IMR-90 (cell line): ENCODE measurements around the gene RORB. TPM values are rescaled to one million over a fixed set of nuclear protein-coding genes. Genes with fewer than 3 reads are reported as not detected.
A peak's percentile ranks its signal among the peaks of the same experiment; 100 is the strongest.

Source experiments
- ATAC-seq: fragments of 200-7000 bp; cut with Tn5 transposase; 2 replicates; pipeline ENCODE4 v1.9.1; 2020; ENCODE audit warnings: low read depth, mild to moderate bottlenecking, moderate library complexity
- BruUV-seq: library from RNA; stranded (reverse); fragments of 400-500 nt; replicated peaks from 2 replicates; lab custom pipeline; 2021; lab: Mats Ljungman, UMichigan
- CTCF ChIA-PET: fragments of 300-600 bp; formaldehyde crosslinking; extraction: SDS; loops from one replicate; lab custom pipeline; 2021; ENCODE audit warnings: antibody characterized with exemption; lab: Yijun Ruan, JAX
- POLR2A ChIA-PET: fragments of 300-600 bp; sonication (Branson Sonifier 250); formaldehyde crosslinking; loops from one replicate; lab custom pipeline; 2022; ENCODE audit warnings: antibody characterized with exemption; ENCODE audit not compliant: unreplicated experiment; lab: Charles Lee
- DNase-seq: peaks from one replicate; pipeline ENCODE4 v3.0.0; 2013
- H2AFZ ChIP-seq: replicated peaks from 2 replicates; pipeline ENCODE3; 2013; ENCODE audit warnings: low read length, mild to moderate bottlenecking; ENCODE audit not compliant: poor library complexity
- H2AK5ac ChIP-seq: 2 replicates; pipeline ENCODE4 v1.6.1; 2013; ENCODE audit warnings: low read depth, low read length, inconsistent platforms
- H2AK9ac ChIP-seq: replicated peaks from 2 replicates; pipeline ENCODE3; 2013; ENCODE audit warnings: mild to moderate bottlenecking, low read depth, low read length, moderate library complexity; ENCODE audit not compliant: poor library complexity
- H2BK120ac ChIP-seq: 2 replicates; pipeline ENCODE4 v1.6.1; 2013; ENCODE audit warnings: low read depth, low read length, inconsistent platforms
- H2BK15ac ChIP-seq: 3 replicates; pipeline ENCODE4 v1.6.1; 2013; ENCODE audit warnings: low read depth, low read length, inconsistent platforms
- H2BK20ac ChIP-seq: 2 replicates; pipeline ENCODE4 v1.6.1; 2013; ENCODE audit warnings: low read depth, mild to moderate bottlenecking, inconsistent platforms, low read length, moderate library complexity
- H2BK5ac ChIP-seq: 2 replicates; pipeline ENCODE4 v1.6.1; 2013; ENCODE audit warnings: mild to moderate bottlenecking, low read depth, low read length, inconsistent platforms; ENCODE audit not compliant: poor library complexity, severe bottlenecking
- H3K14ac ChIP-seq: replicated peaks from 2 replicates; pipeline ENCODE4 v1.6.1; 2013; ENCODE audit warnings: low read depth, low read length, inconsistent platforms
- H3K18ac ChIP-seq: 2 replicates; pipeline ENCODE4 v1.6.1; 2013; ENCODE audit warnings: low read depth, low read length, control low read depth
- H3K23ac ChIP-seq: 2 replicates; pipeline ENCODE4 v1.6.1; 2013; ENCODE audit warnings: low read depth, low read length, inconsistent platforms
- H3K27ac ChIP-seq: 2 replicates; pipeline ENCODE4 v1.5.1; 2013; ENCODE audit warnings: mild to moderate bottlenecking, control low read depth, low read length; ENCODE audit not compliant: insufficient read depth
- H3K27me3 ChIP-seq: 2 replicates; pipeline ENCODE4 v1.6.1; 2013; ENCODE audit warnings: low read length; ENCODE audit not compliant: control insufficient read depth, insufficient read depth
- H3K36me3 ChIP-seq: 2 replicates; pipeline ENCODE4 v1.6.1; 2013; ENCODE audit warnings: low read length, mixed read lengths; ENCODE audit not compliant: control insufficient read depth, insufficient read depth
- H3K4ac ChIP-seq: 2 replicates; pipeline ENCODE4 v1.6.1; 2013; ENCODE audit warnings: low read depth, low read length, inconsistent platforms
- H3K4me1 ChIP-seq: 2 replicates; pipeline ENCODE4 v1.6.1; 2013; ENCODE audit warnings: low read length, mixed read lengths; ENCODE audit not compliant: control insufficient read depth, insufficient read depth
- H3K4me2 ChIP-seq: 2 replicates; pipeline ENCODE4 v1.6.1; 2013; ENCODE audit warnings: low read depth, mild to moderate bottlenecking, control low read depth, low read length, moderate library complexity
- H3K4me3 ChIP-seq: 2 replicates; pipeline ENCODE4 v1.5.1; 2013; ENCODE audit warnings: low read depth, mild to moderate bottlenecking, control low read depth, low read length, moderate library complexity; ENCODE audit not compliant: insufficient read depth
- H3K56ac ChIP-seq: 2 replicates; pipeline ENCODE4 v1.6.1; 2013; ENCODE audit warnings: low read length, inconsistent platforms; ENCODE audit not compliant: insufficient read depth; ENCODE audit errors: extremely low read depth
- H3K79me1 ChIP-seq, 2 experiments: 2 replicates each; pipeline ENCODE4 v1.6.1; 2013; ENCODE audit warnings: low read length in 2 of 2, inconsistent platforms in 1 of 2, low read depth in 1 of 2
- H3K9ac ChIP-seq: 2 replicates; pipeline ENCODE4 v1.6.1; 2013; ENCODE audit warnings: low read depth, low read length, control low read depth
- H3K9me1 ChIP-seq: 2 replicates; pipeline ENCODE4 v1.6.1; 2013; ENCODE audit warnings: low read length, inconsistent platforms; ENCODE audit not compliant: insufficient read depth
- H3K9me3 ChIP-seq: 2 replicates; pipeline ENCODE4 v1.6.1; 2013; ENCODE audit warnings: low read length; ENCODE audit not compliant: control insufficient read depth, insufficient read depth
- H4K20me1 ChIP-seq: 2 replicates; pipeline ENCODE4 v1.6.1; 2013; ENCODE audit warnings: low read length, inconsistent platforms; ENCODE audit not compliant: insufficient read depth
- H4K5ac ChIP-seq: 2 replicates; pipeline ENCODE4 v1.6.1; 2013; ENCODE audit warnings: mild to moderate bottlenecking, low read depth, low read length, control low read depth
- H4K8ac ChIP-seq, 2 experiments: 2 replicates each; pipeline ENCODE4 v1.6.1; 2013; ENCODE audit warnings: low read depth in 2 of 2, low read length in 2 of 2, control low read depth in 1 of 2, inconsistent platforms in 1 of 2
- H4K91ac ChIP-seq: 2 replicates; pipeline ENCODE4 v1.6.1; 2013; ENCODE audit warnings: low read depth, low read length, inconsistent platforms; ENCODE audit not compliant: insufficient read depth
- CHD1 ChIP-seq: IDR thresholded peaks from 2 replicates; pipeline ENCODE4 v1.6.1; 2012; ENCODE audit warnings: low read depth, low read length, improper control_type of control experiment
- CTCF ChIP-seq: conservative IDR thresholded peaks from 2 replicates; pipeline ENCODE4 v1.5.1; 2012; ENCODE audit warnings: mild to moderate bottlenecking, low read depth, low read length, improper control_type of control experiment
- FOS ChIP-seq: fragments of 150-350 bp; IDR thresholded peaks from 2 replicates; pipeline ENCODE4 v1.6.1; 2016; ENCODE audit warnings: low read depth, low read length
- MXI1 ChIP-seq: IDR thresholded peaks from 2 replicates; pipeline ENCODE4 v1.6.1; 2012; ENCODE audit warnings: low read depth, mild to moderate bottlenecking, low read length, moderate library complexity, borderline replicate concordance
- NFE2L2 ChIP-seq: fragments of 150-350 bp; IDR thresholded peaks from 2 replicates; pipeline ENCODE4 v1.6.1; 2016; ENCODE audit warnings: low read depth, mild to moderate bottlenecking, low read length
- POLR2A ChIP-seq: IDR thresholded peaks from 2 replicates; pipeline ENCODE4 v1.6.1; 2012; ENCODE audit warnings: mild to moderate bottlenecking, low read depth, low read length
- RAD21 ChIP-seq: IDR thresholded peaks from 2 replicates; pipeline ENCODE4 v1.6.1; 2012; ENCODE audit warnings: low read length, improper control_type of control experiment
- RCOR1 ChIP-seq: IDR thresholded peaks from 2 replicates; pipeline ENCODE4 v1.6.1; 2012; ENCODE audit warnings: mild to moderate bottlenecking, low read length, improper control_type of control experiment; ENCODE audit not compliant: insufficient replicate concordance
- SMC3 ChIP-seq: fragments of 150-350 bp; IDR thresholded peaks from 2 replicates; pipeline ENCODE4 v1.6.1; 2016; ENCODE audit warnings: low read depth, mild to moderate bottlenecking, antibody characterized with exemption, low read length, moderate library complexity
- WGBS, 2 experiments: methylation state at CpG; one replicate each; pipeline versions ENCODE4 v1.1.5 to v1.1.7; 2013; ENCODE audit warnings: missing lambda C conversion rate in 2 of 2; ENCODE audit not compliant: insufficient read length in 1 of 2; ENCODE audit errors: extremely low coverage in 2 of 2; 5-methylcytosine and 5-hydroxymethylcytosine counted together
- dilution Hi-C: fragments of 300-500 bp; cut with HindIII; formaldehyde crosslinking; loops from one replicate; pipeline ENCODE4 v1.14.3; 2018; ENCODE audit warnings: low sequenced_read_pairs; ENCODE audit not compliant: unreplicated experiment
- in situ Hi-C: fragments of 300-500 bp; cut with MboI; formaldehyde crosslinking; loops from 3 replicates; pipeline ENCODE4 v1.14.3; 2019; ENCODE audit warnings: low sequenced_read_pairs, inconsistent platforms, mixed read lengths
- intact Hi-C: fragments of 100-400 bp; cut with micrococcal nuclease; formaldehyde crosslinking; loops from 2 replicates; pipeline ENCODE4 v1.10.0; 2022
- polyA plus RNA-seq, 3 experiments: library from polyadenylated mRNA; depleted of rRNA; stranded (reverse); fragments of >200 nt; gene quantifications; 2 replicates each; pipeline ENCODE4 v1.2.3, GENCODE V29; 2012; ENCODE audit warnings: low replicate concordance in 1 of 3
- total RNA-seq: library from RNA; depleted of rRNA; stranded (reverse); fragments of >200 nt; gene quantifications from 2 replicates; pipeline ENCODE4 v1.2.3, GENCODE V29; 2012
- TF ChIP-seq, protein P1 (sequence below): fragments of 150-350 bp; IDR thresholded peaks from 2 replicates; pipeline ENCODE4 v1.6.1; 2016; ENCODE audit warnings: low read depth, mild to moderate bottlenecking, low read length, moderate library complexity, borderline replicate concordance

Gene RORB
- total and polyA plus RNA-seq, 2 of the 4 experiments (the other 2 are of a cell fraction): not detected

DNA sequence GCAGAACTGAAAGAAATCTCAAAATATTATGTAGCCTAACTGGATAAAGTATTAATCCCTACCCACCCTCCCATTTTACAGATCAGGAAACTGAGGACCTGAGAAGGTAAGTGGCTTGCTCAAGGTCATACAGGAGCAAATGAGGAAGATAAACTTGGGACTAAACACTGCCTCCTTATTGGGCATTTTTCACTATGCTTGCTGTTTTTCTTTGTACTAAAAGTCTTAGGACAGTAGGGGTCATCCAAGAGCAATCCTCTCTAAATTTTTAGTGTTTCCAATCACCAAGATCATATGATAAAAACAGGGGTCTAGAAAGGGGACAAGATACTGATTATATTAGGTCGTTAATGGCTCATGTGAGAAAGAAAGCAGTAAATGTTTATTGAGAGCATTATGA lies 80.8 kb downstream of the RORB start:
- intact Hi-C loops (loop anchor here (1.0 to 10.0 kb wide), 3 partner anchors 164 to 1473 kb away; no protein-coding TSS in a partner anchor), in situ Hi-C loops (loop anchor here (10.0 kb wide), 1 partner anchor 57 kb away; no protein-coding TSS in a partner anchor), dilution Hi-C loops (no loop called here)
- Histone ChIP-seq H3K14ac (no peak overlapping the region), H3K9me3 (no peaks in the 10 kb centered on the region), H3K27ac (no peak overlapping the region), H3K23ac (no peak overlapping the region), H4K8ac (no peak overlapping the region), H3K18ac (no peak overlapping the region), H4K20me1 (no peaks in the 10 kb centered on the region), H2BK20ac (no peak overlapping the region), H3K4me2 (no peak overlapping the region), H4K91ac (no peak overlapping the region), H2AK9ac (no peak overlapping the region), H2BK5ac (no peak overlapping the region), H2AK5ac (no peak overlapping the region), H3K4me3 (no peak overlapping the region), H3K9me1 (no peaks in the 10 kb centered on the region), H2BK15ac (no peak overlapping the region), H3K56ac (no peak overlapping the region), H3K4me1 (no peaks in the 10 kb centered on the region), H2BK120ac (no peak overlapping the region), H3K4ac (no peak overlapping the region), H2AFZ (no peak overlapping the region), H3K9ac (no peak overlapping the region), H3K27me3 (no peaks in the 10 kb centered on the region), H3K79me1 (no peaks in the 10 kb centered on the region), H4K5ac (no peak overlapping the region), H3K36me3 (no peaks in the 10 kb centered on the region)
- BruUV-seq: no TSS peak
- TF ChIP-seq POLR2A: no peak
- TF ChIP-seq NFE2L2: no peak
- TF ChIP-seq CHD1: no peak
- no peak for TF ChIP-seq RCOR1
- TF ChIP-seq MXI1: no peak
- peak; percentile 51 for TF ChIP-seq CTCF
- TF ChIP-seq SMC3: no peak; the same call in 1 of the 2 replicates
- TF ChIP-seq FOS: no peak
- TF ChIP-seq RAD21: peak; percentile 17; the same call in 1 of the 2 replicates
- TF ChIP-seq, protein P1, sequence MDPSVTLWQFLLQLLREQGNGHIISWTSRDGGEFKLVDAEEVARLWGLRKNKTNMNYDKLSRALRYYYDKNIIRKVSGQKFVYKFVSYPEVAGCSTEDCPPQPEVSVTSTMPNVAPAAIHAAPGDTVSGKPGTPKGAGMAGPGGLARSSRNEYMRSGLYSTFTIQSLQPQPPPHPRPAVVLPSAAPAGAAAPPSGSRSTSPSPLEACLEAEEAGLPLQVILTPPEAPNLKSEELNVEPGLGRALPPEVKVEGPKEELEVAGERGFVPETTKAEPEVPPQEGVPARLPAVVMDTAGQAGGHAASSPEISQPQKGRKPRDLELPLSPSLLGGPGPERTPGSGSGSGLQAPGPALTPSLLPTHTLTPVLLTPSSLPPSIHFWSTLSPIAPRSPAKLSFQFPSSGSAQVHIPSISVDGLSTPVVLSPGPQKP: no peak
- no CpG with 5 or more reads among the region's 1 CpG for WGBS, 2 experiments
- ATAC-seq (peak; percentile 44; the same call in 1 of the 2 replicates), DNase-seq (peak; percentile 3)
- POLR2A ChIA-PET: no interaction called here
- CTCF ChIA-PET: no interaction called here
